HL-60 (cell line): ENCODE measurements around the gene GALR2.

Source experiments
- POLR2AphosphoS5 ChIP-seq: IDR thresholded peaks from 2 replicates; pipeline ENCODE4 v1.6.1; 2012; ENCODE audit warnings: low read depth
- SPI1 ChIP-seq: IDR thresholded peaks from 2 replicates; pipeline ENCODE4 v1.6.1; 2012; ENCODE audit warnings: low read depth, mild to moderate bottlenecking, borderline replicate concordance
- TF ChIP-seq, protein P1 (sequence below): IDR thresholded peaks from one replicate; pipeline ENCODE4 v1.5.1; 2011; ENCODE audit warnings: low read length, control low read depth, inconsistent platforms; ENCODE audit not compliant: insufficient read depth
- TF ChIP-seq, protein P2 (sequence below): IDR thresholded peaks from 2 replicates; pipeline ENCODE4 v1.6.1; 2012; ENCODE audit warnings: low read depth; ENCODE audit not compliant: insufficient replicate concordance

DNA sequence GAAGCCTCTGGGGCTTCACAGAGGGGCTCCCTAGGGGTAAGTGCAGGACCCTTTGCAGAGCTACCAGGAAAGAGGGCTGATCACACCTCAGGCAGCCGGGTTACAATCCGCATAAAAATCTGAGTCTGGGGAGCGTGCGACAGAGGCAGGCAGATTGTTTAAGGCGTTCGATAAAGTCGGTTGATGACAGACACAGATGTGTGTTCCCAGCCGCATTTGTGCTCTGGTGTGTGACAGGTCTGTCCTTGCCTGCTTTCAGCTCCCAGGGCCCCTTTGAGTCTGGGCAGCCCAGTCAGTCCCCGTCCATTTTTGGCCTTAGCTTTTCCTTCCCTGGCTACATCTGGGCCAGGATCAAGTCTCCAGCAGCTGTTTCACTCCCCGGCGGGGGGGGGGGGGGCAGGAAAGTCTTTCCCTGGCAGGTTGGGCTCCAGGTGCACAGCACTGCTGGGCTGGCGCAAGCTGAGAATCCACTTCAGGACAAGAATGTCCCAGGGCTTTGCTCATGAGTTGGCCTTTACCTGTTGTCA lies 3.1 kb downstream of the GALR2 start:
- TF ChIP-seq, protein P1, sequence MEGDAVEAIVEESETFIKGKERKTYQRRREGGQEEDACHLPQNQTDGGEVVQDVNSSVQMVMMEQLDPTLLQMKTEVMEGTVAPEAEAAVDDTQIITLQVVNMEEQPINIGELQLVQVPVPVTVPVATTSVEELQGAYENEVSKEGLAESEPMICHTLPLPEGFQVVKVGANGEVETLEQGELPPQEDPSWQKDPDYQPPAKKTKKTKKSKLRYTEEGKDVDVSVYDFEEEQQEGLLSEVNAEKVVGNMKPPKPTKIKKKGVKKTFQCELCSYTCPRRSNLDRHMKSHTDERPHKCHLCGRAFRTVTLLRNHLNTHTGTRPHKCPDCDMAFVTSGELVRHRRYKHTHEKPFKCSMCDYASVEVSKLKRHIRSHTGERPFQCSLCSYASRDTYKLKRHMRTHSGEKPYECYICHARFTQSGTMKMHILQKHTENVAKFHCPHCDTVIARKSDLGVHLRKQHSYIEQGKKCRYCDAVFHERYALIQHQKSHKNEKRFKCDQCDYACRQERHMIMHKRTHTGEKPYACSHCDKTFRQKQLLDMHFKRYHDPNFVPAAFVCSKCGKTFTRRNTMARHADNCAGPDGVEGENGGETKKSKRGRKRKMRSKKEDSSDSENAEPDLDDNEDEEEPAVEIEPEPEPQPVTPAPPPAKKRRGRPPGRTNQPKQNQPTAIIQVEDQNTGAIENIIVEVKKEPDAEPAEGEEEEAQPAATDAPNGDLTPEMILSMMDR, result no peak
- no peak for TF ChIP-seq SPI1
- TF ChIP-seq POLR2AphosphoS5, result no peak
- TF ChIP-seq, protein P2, sequence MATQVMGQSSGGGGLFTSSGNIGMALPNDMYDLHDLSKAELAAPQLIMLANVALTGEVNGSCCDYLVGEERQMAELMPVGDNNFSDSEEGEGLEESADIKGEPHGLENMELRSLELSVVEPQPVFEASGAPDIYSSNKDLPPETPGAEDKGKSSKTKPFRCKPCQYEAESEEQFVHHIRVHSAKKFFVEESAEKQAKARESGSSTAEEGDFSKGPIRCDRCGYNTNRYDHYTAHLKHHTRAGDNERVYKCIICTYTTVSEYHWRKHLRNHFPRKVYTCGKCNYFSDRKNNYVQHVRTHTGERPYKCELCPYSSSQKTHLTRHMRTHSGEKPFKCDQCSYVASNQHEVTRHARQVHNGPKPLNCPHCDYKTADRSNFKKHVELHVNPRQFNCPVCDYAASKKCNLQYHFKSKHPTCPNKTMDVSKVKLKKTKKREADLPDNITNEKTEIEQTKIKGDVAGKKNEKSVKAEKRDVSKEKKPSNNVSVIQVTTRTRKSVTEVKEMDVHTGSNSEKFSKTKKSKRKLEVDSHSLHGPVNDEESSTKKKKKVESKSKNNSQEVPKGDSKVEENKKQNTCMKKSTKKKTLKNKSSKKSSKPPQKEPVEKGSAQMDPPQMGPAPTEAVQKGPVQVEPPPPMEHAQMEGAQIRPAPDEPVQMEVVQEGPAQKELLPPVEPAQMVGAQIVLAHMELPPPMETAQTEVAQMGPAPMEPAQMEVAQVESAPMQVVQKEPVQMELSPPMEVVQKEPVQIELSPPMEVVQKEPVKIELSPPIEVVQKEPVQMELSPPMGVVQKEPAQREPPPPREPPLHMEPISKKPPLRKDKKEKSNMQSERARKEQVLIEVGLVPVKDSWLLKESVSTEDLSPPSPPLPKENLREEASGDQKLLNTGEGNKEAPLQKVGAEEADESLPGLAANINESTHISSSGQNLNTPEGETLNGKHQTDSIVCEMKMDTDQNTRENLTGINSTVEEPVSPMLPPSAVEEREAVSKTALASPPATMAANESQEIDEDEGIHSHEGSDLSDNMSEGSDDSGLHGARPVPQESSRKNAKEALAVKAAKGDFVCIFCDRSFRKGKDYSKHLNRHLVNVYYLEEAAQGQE, result no peak
